Measurements from ENCODE around the gene RFC5.
"Not testable (repeated sequence)": the region's sequence is repeated elsewhere in the genome, so short reads cannot be mapped to it uniquely, and the experiment has no call there.

The RFC5 gene

DNA sequence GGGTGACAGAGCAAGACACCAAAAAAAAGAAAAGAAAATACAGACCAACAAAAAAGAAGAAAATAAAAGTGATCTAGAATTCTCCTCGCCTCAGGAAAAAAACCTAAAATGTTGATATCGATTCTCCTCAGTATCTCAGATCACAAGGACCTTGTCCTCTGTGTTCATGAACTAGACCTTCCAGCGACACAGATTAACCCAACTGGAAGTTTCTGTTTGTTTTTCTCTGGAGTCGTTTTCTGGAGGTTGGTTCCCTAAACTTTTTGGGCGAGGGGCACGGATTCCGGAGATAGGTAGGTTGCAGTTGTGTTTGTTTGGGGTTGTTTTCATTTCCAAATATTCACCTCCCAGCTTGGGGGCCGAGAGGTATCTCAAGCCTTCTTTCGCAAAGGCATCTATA lies 559 bp upstream of the RFC5 start:
- no peak for DNase-seq

DNA sequence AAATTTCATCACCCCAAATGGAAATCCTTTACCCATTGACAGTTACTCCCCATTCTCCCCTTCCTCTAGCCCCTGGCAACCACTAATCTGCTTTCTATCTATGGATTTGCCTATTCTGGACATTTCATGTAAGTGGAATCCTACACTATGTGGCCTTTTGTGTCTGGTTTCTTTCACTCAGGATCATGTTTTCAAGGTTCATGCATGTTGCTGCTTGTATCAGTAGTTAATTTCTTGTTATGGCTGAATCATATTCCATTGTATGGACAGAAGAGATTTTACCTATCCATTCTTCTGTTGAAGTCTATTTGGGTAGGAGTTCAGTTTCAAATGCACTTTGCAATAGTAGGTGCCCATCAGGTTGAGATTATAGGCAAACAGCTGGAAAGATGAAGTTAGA lies 1.4 kb downstream of the RFC5 start:
- no peak for DNase-seq

DNA sequence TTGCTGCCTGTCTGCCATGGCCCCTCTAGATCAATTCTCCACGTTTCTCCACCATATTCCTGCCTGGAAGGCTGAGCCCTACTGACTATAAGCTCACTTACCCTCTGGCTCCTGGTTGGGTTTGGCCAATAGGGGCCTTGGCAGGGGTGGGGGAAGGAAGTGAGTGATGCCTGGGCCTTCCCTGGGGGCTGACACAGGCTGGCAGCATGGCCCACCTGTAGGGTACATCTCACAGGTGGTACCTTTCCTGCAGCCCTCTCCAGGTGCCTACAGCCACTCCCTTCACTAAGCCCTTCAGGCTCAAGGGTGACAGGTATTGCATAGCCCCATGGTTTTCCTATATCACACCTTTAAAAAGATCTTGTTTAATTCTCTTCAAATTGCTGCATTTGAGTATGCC lies 3.5 kb downstream of the RFC5 start:
- DNase-seq = no peak

DNA sequence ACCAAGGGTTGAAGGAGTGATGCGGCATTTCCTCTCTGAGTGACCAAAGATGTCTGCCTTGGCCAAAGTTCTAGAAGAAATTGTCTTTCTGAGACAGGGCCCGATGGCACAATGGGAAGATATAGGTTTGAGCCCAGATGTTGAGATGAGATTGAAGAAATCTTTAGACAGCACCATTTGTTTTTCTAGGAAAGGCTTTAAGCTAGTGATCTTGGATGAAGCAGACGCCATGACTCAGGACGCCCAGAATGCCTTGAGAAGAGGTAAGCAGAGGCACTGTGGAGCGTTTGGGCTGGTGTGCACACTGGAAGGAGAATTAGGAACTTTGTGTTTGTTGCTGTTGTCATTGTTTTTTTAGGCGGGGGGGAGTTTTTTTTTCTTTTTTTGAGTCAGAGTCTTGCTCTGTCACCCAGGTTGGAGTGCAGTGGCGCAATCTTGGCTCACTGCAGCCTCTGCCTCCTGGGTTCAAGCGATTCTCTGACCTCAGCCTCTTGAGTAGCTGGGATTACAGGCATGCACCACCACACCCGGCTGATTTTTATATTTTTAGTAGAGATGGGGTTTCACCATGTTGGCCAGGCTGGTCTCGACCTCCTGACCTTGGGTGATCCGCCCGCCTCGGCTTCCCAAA lies 5.7 kb downstream of the RFC5 start:
- not testable (repeated sequence) for DNase-seq

DNA sequence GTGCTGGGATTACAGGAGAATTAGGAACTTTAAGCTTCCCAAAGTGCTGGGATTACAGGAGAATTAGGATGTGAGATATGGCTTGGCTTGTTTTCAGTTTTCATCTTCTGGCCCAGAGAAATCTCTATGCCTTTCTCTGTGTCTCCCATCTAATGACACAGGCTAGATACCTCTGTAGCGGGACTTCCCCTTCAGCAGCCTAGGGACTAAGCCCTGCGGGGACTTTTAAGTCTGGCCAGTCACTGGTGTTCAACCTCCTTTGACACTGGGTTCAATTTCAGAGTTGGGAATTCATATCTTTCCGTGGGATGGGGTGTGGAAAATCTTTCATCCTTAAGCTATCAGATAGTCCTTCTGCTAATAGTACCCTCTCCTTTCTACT lies 6.2 kb downstream of the RFC5 start:
- DNase-seq = no peak

DNA sequence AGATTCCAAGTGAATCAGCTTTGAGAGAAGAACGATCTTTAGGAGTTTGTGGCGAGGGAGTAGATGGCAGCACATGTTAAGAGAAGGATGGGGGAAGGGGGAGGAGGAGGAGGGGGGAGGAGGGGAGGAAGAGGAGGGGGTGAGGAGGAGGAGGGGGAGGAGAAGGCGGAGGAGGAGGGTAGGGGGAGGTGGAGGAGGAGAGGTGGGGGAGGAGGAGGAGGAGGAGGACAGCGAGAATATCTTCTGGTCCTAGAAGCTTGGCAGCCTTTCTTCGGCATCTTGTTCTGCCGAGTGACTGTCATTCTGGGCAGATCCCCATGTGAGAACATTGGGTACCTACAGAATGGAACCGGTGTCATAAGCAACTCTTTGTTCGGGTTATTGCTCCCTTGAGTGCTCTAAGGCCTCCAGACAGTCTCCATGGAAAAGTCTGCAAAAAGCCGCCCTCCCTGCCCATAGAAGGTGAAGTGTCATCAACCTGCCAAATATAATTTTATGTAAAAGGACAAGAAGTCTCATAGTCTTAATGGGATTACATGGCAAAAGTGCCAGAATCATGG lies 6.9 kb downstream of the RFC5 start:
- no peak for DNase-seq

DNA sequence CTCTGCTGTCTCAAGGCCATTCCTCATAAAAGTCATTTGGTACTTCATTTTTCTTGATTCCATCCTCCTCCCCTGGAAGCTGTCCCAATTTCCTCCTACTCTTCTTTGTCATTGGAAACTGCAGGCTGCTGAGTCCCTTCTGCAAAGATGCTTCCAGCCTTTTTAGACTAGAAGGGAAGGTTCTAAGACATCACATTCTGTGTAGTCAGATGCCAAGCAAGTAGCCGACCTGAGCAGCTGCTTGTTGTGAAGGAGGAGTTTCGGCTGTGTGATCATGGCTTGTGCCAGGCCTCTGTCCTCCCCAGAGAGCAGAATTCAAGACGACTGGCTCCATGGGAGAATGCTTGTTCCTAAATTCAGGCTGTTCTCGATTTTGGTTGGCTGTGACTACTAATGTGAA lies 8.7 kb downstream of the RFC5 start:
- DNase-seq = no peak

DNA sequence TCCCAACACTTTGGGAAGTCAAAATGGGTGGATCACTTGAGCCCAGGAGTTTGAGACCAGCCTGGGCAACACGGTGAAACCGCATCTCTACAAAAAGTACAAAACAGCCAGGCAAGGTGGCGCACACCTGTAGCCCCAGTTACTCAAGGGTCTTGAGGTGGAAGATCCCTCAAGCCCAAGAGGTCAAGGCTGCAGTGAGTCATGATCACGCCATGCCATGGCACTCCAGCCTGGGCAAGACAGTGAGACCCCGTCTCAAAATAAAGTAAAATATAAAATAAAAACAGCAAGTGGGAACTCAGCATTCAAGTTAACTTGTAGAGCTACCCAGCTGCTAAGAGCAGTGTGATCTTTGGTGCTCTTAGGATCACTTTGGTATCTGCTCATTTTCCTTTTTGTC lies 12.7 kb downstream of the RFC5 start:
- no peak for DNase-seq

DNA sequence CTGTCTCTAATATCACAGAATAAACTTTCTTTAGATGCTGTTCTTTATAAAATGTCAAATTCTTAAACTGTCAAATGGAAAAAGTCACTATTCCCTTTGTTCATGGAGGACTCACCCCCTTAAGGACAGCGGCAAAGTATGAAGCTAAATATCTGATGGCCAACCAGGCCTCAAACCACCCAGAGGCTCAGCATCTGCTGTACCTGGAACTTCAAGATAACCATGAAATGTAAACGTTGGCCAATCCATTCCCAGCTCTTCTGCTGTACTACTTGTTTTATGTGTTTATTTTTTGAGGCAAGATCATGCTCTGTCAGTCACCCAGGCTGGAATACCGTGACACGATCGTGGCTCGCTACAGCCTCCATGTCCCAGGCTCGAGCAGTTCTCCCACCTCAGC lies 15.7 kb downstream of the RFC5 start:
- DNase-seq = no peak

DNA sequence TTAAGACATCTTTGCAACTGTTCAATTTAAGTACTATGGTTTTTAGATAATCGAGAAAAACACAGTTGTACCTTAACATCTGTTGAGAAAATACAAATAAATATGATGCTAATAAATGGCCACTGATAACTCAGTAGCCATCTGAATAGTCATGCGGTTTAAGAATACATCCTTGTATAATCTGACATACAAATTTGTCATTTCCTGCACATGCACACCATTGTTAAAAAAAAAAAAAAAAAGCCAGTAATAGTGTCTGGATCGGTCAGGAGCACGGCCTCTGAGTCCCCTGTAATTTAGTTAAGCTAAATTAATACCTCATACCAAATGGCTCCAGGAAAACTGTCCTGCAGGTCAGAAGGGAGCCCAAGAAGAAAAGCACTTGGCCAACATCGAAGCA lies 16.8 kb downstream of the RFC5 start:
- DNase-seq = no peak

DNA sequence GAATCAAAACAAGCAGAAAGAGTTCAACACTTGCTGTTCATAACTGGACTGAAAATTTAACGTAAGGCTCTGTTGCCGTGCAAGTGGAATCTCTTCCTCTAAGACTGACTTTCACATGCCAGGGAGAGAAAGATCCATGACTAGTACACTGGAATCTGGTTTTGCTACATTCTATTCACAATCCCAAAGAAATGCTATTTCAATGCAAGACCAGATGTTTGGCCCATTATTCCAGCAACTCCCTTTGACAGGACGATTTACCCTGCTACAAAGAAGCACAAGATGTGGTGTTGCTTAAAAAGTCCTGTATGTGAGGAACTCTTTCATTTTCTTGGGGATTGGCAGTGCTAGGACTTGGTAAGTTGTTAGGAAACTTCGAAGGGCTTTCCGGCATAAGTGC lies 17.4 kb downstream of the RFC5 start:
- DNase-seq = no peak

DNA sequence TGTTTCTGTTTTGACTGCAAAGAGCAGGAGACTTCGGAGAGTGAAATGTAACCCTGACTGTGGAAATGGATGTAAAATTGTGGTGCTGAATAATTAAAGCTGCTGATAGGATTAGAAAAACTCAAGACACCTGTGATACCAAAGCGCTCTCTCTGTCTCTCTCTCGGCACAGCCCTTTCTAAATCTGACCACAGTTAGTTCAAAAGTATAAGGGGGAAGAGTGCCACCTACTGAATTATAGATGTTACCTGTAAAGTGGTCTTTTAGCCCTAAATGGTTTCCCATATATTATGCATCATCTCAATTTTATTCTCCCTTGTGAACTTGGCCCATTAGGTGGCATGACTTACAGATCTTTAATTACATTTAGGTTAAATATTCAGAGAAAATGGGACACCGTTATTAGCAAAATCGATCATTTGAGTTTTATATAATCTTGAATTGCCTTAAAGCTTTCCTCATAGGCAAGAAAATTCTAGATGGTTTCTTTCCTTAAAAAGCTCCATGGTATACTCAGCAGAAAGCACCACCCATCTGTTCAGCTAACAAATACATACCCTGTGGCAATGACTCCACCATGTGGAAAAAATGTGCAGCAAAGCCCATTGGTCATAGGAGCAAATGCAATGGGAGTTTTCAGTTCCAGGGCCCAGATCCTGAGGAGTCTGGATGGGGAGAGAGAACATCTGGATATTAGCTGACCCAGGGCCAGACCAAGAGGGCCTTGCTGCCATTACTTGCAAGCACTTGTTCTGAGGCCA lies 18.1 kb downstream of the RFC5 start:
- DNase-seq = no peak

DNA sequence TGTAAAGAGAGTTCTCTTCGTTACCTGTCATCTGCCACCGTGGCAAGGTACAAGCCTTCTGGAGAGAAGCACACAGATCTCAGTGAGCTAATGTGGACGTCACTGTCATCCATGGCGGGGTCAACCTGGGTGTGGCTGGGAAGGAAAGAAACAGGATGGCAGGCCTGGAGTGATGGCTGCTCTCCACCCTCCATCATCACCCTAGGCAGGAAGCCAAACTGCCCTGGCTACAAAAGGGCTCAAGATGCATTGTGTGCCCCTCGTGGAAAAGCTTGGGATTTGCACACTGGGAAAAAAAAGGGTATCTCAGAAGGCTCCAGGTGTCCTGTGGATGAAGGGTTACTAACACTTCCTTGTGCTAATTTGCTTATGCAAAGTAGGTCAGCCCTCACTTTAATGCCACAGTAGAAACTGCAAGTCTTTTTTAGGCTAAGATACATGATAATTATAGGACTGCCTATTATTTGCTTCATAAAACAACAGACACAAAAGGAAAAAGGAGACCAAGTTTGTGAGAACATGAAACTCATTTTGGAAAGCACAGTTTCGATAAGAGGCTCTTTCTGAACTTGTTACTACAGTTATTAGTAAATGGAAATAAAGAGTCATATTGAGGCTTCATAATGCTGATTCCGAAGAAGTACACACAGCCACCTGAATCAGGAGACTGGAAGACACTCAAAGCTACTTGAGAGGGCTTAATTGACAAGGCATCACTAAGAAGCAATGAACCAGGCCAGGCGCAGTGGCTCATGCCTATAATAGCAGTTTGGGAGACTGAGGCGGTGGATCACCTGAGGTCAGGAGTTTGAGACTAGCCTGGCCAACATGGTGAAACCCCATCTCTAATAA lies 18.9 kb downstream of the RFC5 start:
- no peak for DNase-seq

DNA sequence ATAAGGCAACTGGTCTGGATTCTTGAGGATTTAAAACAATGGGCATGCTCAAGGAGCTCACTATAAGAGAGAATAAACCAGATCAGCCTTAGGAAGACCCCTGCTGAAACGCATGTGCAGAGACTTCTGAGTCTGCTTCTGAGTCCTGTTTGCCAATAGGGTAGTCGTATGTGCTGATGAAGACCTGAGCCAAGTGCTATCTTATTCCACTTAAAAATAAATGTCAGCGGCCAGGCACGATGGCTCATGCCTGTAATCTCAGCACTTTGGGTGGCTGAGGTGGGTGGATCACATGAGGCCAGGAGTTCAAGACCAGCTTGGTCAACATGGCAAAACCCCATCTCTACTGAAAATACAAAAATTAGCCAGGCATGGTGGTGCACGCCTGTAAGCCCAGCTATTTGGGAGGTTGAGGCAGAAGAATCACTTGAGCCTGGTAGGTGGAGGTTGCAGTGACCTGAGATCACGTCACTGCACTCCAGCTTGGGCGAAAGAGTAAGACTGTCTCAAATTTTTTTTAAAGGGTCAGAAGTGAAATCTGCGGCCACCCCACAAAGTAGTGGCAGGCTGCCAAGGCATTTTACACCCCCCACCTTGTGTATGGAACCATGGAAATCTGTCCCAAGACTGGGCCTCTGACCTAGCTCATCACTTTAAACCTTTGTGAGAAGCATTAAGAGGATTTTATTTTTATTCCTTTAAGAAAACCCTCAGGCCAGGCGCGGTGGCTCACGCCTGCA lies 20.3 kb downstream of the RFC5 start:
- DNase-seq = no peak

DNA sequence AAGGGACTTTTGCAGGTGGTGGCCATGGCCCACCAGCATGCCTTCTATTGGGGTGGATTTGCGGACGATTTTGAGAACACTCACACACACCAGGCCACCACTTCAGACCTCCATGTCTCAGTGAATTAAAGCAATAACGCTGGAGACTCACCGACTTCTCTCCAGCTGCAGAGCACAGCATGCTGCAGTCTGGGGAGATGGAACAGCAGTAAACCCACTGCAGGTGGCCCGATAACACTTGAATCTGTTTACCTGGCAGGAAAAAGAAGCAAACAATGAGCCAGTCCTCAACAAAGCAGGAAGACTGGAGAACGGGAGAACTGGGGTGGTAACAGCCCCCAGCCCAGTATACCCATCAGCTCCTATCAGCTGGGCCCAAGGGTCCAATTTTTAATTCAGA lies 21.6 kb downstream of the RFC5 start:
- no peak for DNase-seq

DNA sequence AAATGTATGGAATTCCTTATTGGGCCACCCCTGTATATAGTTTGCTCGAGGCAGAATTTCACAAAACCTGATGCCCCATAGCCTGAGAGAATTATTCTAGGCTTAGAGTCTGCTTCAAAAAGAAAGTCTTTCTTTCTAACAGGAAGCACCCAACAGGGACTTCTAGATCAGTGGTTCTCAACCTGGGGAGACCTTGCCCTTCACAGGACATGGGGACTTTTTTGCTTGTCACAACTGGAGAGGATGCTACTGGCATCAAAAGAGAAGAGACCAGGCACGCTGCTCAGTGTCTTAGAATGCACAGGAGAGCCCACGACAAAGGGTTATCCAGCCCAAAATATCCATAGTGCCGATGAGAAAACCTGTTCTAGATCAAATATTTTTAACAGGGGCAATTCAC lies 25.6 kb downstream of the RFC5 start:
- DNase-seq = no peak

DNA sequence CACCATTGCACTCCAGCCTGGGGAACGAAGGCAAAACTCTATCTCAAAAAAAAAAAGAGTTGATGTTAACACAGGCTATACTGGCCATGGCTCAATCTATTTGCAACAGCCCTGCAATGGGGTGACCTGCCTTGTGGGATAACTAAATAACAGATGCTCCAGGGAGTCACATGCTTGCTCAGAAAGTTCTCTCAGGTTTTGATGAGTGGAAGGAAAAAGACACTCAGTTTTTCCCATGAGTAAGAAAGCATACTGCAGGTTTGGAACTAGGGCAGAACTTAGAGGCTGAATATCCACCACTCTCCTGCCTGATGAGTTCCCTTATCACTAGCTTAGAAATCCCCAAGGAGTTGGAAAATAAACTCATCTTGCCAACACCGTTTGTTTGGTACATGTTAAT lies 27.6 kb downstream of the RFC5 start:
- DNase-seq = no peak

DNA sequence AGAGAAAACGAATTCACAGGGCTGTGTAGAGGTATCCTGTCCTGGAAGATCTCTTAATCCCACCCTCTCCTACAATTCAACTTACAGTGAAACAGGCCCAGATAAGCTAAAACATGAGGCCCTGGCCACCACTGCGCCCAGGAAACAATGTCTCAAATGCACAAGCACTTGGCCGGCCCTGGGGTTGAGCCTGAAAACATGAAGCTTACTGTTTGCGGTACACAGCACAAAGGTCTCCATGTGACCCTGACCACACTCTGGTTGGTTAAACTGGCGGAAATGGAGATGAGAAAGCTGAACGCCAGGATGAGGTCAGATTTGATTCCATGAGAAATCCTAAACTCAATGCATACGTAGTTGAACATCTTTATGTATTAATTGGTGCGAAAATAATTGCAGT lies 28.1 kb downstream of the RFC5 start:
- DNase-seq = no peak

DNA sequence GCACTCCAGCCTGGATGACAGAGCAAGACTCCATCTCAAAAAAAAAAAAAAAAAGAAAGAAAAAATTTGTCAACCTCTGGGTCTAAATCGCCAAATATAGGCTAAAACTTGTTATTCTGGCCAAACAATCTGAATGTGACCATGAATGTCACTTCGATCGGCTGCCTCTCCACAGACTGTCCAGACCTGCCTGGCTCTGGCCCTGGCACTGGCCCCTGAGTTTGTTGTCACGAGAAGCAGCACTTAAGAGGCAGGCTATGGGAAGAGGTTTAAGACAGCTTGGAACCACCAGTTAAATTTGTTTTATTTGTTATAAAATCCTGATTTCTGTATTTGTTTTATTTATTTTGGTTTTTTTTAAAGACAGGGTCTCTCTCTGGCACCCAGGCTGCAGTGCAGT lies 29.9 kb downstream of the RFC5 start:
- no peak for DNase-seq

DNA sequence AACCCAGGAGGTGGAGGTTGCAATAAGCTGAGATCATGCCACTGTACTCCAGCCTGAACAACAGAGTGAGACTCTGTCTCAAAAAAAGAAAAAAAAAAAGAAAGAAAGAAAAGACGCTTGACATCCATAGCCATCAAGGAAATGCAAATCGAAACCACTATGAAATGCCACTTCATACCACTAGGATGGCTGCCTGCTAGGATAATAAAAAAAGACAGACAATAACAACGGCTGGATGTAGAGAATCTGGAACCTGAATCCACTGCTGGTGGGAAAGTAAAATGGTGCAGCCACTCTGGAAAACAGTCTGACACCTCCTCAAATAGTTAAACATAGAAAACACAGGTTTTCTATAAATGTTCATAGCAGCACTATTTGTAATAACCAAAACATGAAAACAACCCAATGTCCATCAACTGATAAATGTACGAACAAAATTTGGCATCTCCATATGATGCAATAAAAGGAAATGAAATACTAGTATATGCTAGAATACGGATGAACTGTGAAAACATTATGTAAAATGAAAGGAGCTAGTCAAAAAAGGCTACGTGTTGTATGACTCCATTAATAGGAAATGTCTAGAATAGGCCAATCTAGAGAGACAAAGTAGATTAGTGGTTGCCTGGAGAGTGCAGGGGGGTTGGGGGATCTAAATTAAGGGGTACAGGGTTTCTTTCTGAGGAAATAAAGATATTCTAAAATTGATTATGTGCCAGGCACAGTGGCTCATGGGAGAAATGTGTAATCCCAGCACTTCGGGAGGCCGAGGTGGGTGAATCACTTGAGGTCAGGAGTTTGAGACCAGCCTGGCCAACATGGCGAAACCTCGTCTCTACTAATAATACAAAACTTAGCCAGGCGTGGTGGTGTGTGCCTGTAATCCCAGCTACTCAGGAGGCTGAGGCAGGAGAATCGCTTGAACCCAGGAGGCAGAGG lies 34.7 kb downstream of the RFC5 start:
- DNase-seq = no peak

DNA sequence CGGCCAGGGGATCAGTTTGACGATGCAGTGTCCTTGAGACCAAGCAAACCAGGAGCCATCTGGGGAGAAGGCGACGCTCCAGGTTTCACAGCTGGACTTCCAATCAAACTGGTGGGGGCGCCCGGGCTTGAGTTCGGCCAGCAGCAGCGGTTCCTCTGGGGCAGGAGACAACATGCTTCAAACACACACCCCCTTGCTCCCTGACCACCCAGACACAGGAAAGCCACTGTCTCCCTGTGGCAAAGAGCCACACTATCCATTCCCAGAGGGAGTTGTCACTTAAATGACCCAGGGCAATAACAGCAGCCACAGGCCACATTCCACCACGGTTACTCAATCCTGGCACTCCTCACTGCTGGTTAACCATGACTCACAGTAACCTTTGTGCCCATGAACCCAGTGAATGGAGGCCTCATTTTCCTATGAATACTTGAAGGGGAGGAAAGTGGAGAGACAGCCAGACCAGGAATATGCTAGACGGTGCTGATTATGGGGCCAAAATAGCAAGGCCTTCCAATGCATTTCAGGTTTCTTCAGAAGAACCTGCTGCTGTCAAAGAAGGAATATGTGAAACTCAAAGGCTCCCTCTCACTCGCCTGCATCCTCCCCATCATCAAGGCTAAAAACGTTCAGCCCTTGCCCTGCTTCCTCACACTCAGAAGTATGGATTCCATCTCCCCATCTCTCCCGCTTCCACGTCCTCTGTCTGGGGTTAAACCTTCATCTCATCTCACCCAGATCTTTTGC lies 36.0 kb downstream of the RFC5 start:
- no peak for DNase-seq
